Endothelial cell of umbilical vein (primary cell): ENCODE data around the gene KCNMA1. TPM values are rescaled to one million over a fixed set of nuclear protein-coding genes. Genes with fewer than 3 reads are reported as not detected.

Experiments used
- BruUV-seq: library from RNA; stranded (reverse); fragments of 400-500 nt; replicated peaks from 2 replicates; lab custom pipeline; 2021; lab: Mats Ljungman, UMichigan
- CTCF ChIA-PET: fragments of 300-600, 350-600 bp; sonication (Branson Sonifier 250); formaldehyde crosslinking; loops from one replicate; lab custom pipeline; 2021; ENCODE audit warnings: antibody characterized with exemption, inconsistent platforms; lab: Charles Lee
- POLR2A ChIA-PET: fragments of 300-600, 350-600 bp; sonication (Branson Sonifier 250); formaldehyde crosslinking; loops from one replicate; lab custom pipeline; 2021; ENCODE audit warnings: antibody characterized with exemption, inconsistent platforms; lab: Charles Lee
- DNase-seq: peaks from one replicate; pipeline ENCODE4 v3.0.0-alpha.2; 2011; ENCODE audit warnings: low read depth, low spot score
- FAIRE-seq: peaks from 2 replicates; lab custom pipeline; 2011; peaks lifted over from hg19 to GRCh38; lab: Jason Lieb, UNC
- H2AFZ ChIP-seq: 2 replicates; pipeline ENCODE4 v1.6.0; 2012; ENCODE audit warnings: low read depth, low read length, control low read depth, inconsistent platforms
- H3K27ac ChIP-seq: 2 replicates; pipeline ENCODE4 v1.5.1; 2011; ENCODE audit warnings: low read depth, mild to moderate bottlenecking, control low read depth, low read length, moderate library complexity; ENCODE audit not compliant: insufficient read depth
- H3K27me3 ChIP-seq, 2 experiments: 2 replicates each; pipeline versions ENCODE4 v1.6.0 to v1.6.1; 2011; ENCODE audit warnings: low read length in 2 of 2, mixed read lengths in 1 of 2; ENCODE audit not compliant: control insufficient read depth in 2 of 2, insufficient read depth in 2 of 2
- H3K36me3 ChIP-seq, 2 experiments: 2 replicates in 1 of 2; 3 replicates in 1 of 2; pipeline ENCODE4 v1.5.1; 2011; ENCODE audit warnings: low read length in 2 of 2, mild to moderate bottlenecking in 1 of 2, moderate library complexity in 1 of 2; ENCODE audit not compliant: control insufficient read depth in 2 of 2, insufficient read depth in 2 of 2; ENCODE audit errors: extremely low read depth in 1 of 2
- H3K4me1 ChIP-seq: 3 replicates; pipeline ENCODE4 v1.5.1; 2011; ENCODE audit warnings: mild to moderate bottlenecking, low read length; ENCODE audit not compliant: control insufficient read depth, insufficient read depth; ENCODE audit errors: extremely low read depth
- H3K4me2 ChIP-seq: 2 replicates; pipeline ENCODE4 v1.6.1; 2011; ENCODE audit warnings: low read length, control low read depth, mixed read lengths; ENCODE audit not compliant: insufficient read depth
- H3K4me3 ChIP-seq, 3 experiments: fragments of 200-600 bp in 1 of 3; sonication (generic), shearing (Covaris generic) in 1 of 3; replicated peaks in 1 of 3; 2 replicates each; pipeline ENCODE4 v1.5.1; 2011 to 2016; ENCODE audit warnings: control low read depth in 3 of 3, low read length in 3 of 3, mild to moderate bottlenecking in 2 of 3, inconsistent platforms in 1 of 3, low read depth in 1 of 3, moderate library complexity in 1 of 3; ENCODE audit not compliant: insufficient read depth in 1 of 3
- H3K79me2 ChIP-seq: 2 replicates; pipeline ENCODE4 v1.6.0; 2012; ENCODE audit warnings: low read length, inconsistent platforms; ENCODE audit not compliant: control insufficient read depth, insufficient read depth
- H3K9ac ChIP-seq: replicated peaks from 2 replicates; pipeline ENCODE3; 2011; ENCODE audit warnings: low read length, control low read depth; ENCODE audit not compliant: insufficient read depth; ENCODE audit errors: extremely low read depth
- H3K9me1 ChIP-seq: replicated peaks from 3 replicates; pipeline ENCODE4 v1.6.0; 2011; ENCODE audit warnings: mild to moderate bottlenecking, low read length; ENCODE audit not compliant: control insufficient read depth, insufficient read depth; ENCODE audit errors: extremely low read depth
- H3K9me3 ChIP-seq: replicated peaks from 2 replicates; pipeline ENCODE4 v1.5.1; 2012; ENCODE audit warnings: low read length, inconsistent platforms; ENCODE audit not compliant: control insufficient read depth, insufficient read depth
- H4K20me1 ChIP-seq: replicated peaks from 2 replicates; pipeline ENCODE3; 2011; ENCODE audit warnings: mild to moderate bottlenecking, low read length; ENCODE audit not compliant: control insufficient read depth, insufficient read depth; ENCODE audit errors: extremely low read depth
- CTCF ChIP-seq, 2 donors: IDR thresholded peaks; 1 replicate in 1 of 2; 2 replicates in 1 of 2; pipeline ENCODE4 v1.5.1; 2011; ENCODE audit warnings: low read length in 2 of 2, mild to moderate bottlenecking in 2 of 2, moderate library complexity in 2 of 2, control low read depth in 1 of 2, inconsistent platforms in 1 of 2, low read depth in 1 of 2; ENCODE audit not compliant: insufficient read depth in 1 of 2; ENCODE audit errors: extremely low read depth in 1 of 2
- FOS ChIP-seq: IDR thresholded peaks from 2 replicates; pipeline ENCODE4 v1.6.1; 2011; ENCODE audit warnings: mild to moderate bottlenecking, low read length, moderate library complexity, borderline replicate concordance; ENCODE audit not compliant: insufficient read depth
- dilution Hi-C: fragments of 300-500 bp; cut with MboI; formaldehyde crosslinking; loops from one replicate; pipeline ENCODE4 v1.15.0; 2019; ENCODE audit warnings: low sequenced_read_pairs; ENCODE audit not compliant: extremely low pct_ligation_motif_present
- intact Hi-C: fragments of 100-400 bp; cut with micrococcal nuclease; formaldehyde crosslinking; loops from one replicate; pipeline ENCODE4 v1.10.0; 2022
- polyA plus RNA-seq, 4 experiments: library from polyadenylated mRNA; depleted of rRNA in 3 of 4; stranded (reverse) in 3 of 4; unstranded in 1 of 4; fragments of >200 nt; gene quantifications; 2 replicates each; pipeline versions ENCODE4 v1.2.1 to v1.2.3, GENCODE V29; 2011 to 2012; ENCODE audit warnings: missing spikeins in 1 of 4
- total RNA-seq: library from RNA; stranded (reverse); gene quantifications from 2 replicates; pipeline ENCODE4 v1.2.3, GENCODE V29; 2021

The KCNMA1 gene
- total and polyA plus RNA-seq, 2 donors (not counting 3 experiments of a cell fraction or from before 2014, with no cell fraction given), result 0.10 to 0.82 TPM

GRCh38 chr10:77179015-77179695, 458.5 kb downstream of the KCNMA1 start:
- intact Hi-C loops, result no loop called here
- no peak overlapping the region for H3K4me3 ChIP-seq

More at GRCh38 chr10:77179015-77179695, 458.5 kb downstream of the KCNMA1 start:
- POLR2A ChIA-PET, result no interaction called here
- Histone ChIP-seq H3K9me1 (no peaks in the 10 kb centered on the region), H3K9ac (no peak overlapping the region), H3K9me3 (no peaks in the 10 kb centered on the region), H4K20me1 (no peaks in the 10 kb centered on the region), H3K36me3 (no peaks in the 10 kb centered on the region), H3K27ac (no peak overlapping the region), H3K4me1 (peaks cover 12% of the 10 kb centered on the region), H3K4me2 (peak overlapping the region; percentile 13), H3K27me3 (no peaks in the 10 kb centered on the region), H2AFZ (peak overlapping the region; percentile 51), H3K79me2 (no peaks in the 10 kb centered on the region)
- CTCF ChIA-PET, result interaction anchor here (0.8 to 3.2 kb wide), 6 partner anchors 12 to 464 kb away, joined by 3 to 11 read pairs (median 6); no protein-coding TSS in a partner anchor
- no TSS peak for BruUV-seq
- TF ChIP-seq FOS, result peak; percentile 55
- TF ChIP-seq CTCF (IDR thresholded peaks at IDR 0.05; ENCODE audit: extremely low read depth in 1 of 2, insufficient read depth in 1 of 2, low read depth in 1 of 2, low read length in 2 of 2), result no peak
- DNase-seq, result peak; percentile 47
- FAIRE-seq, result peak; percentile 59
- dilution Hi-C loops, result no loop called here
